ENCODE data around the gene HHIPL1. TPM values are rescaled to one million over a fixed set of nuclear protein-coding genes. Genes with fewer than 3 reads are reported as not detected.

Gene HHIPL1
- total and polyA plus RNA-seq, 2 of the 8 experiments (the other 6 are each of a cell fraction or from before 2014, with no cell fraction given), result 1.5 to 2.6 TPM

DNA sequence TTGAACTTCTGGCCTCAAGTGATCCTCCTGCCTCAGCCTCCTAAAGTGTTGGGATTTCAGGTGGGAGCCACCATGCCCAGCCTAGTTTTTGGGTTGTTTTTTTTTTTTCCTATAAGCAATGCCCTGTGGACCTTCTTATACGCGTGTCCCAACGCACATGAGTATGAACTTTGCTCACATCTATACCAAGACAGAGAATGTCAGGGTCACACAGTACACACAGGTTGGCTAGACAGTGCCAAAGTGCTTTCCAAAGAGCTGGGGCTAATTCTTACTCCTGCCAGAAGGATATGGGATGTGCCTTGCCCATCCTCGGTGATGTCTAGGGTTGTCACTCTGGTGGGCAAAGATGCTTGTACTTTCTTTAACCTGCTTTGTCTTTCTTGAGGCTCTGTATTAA, 33.3 kb upstream of the HHIPL1 start:
- no peaks in the 10 kb centered on the region for H3K9me3 ChIP-seq (ENCODE audit: insufficient read depth in 2 of 2, low read depth in 1 of 2, low read length in 1 of 2)
- WGBS, 2 experiments (ENCODE audit: extremely low coverage in 1 of 2, insufficient coverage in 1 of 2, insufficient read length in 1 of 2, insufficient replicate concordance in 2 of 2, low coverage in 1 of 2, low lambda C conversion rate in 2 of 2, missing lambda C conversion rate in 1 of 2), result 91% methylated on average over 4 of the region's 4 CpGs; no CpG with 5 or more reads in 1 of the 2 experiments
- no peak overlapping the region for H2BK20ac ChIP-seq (ENCODE audit: low read length)
- DNase-seq (ENCODE audit: low read depth in 1 of 2, low spot score in 2 of 2) (no peak), FAIRE-seq (no peak)
- peaks cover 0 to 6% (median 0%) of the 10 kb centered on the region in 4 experiments; a peak in 2 of 7 replicates for H3K4me1 ChIP-seq (replicated peaks in 1 of 4; ENCODE audit: control insufficient read depth in 3 of 4, insufficient read depth in 4 of 4, low read length in 3 of 4)
- H2AFZ ChIP-seq (ENCODE audit: low read length), result no peak overlapping the region
- no peak overlapping the region for H4K91ac ChIP-seq (replicated peaks; ENCODE audit: insufficient read length, low read length)
- H4K5ac ChIP-seq (ENCODE audit: insufficient read length, low read depth, low read length), result no peak overlapping the region
- H3K79me1 ChIP-seq (ENCODE audit: low read depth, low read length), result no peaks in the 10 kb centered on the region
- H3K14ac ChIP-seq (ENCODE audit: insufficient read length), result no peak overlapping the region
- no peak overlapping the region for H3K56ac ChIP-seq (replicated peaks; ENCODE audit: insufficient read length, low read depth, low read length)
- no peak overlapping the region for H3K4me3 ChIP-seq (ENCODE audit: extremely low read depth in 1 of 4, insufficient read depth in 2 of 4, low read depth in 3 of 4, low read length in 4 of 4)
- no peak overlapping the region for H3K4me2 ChIP-seq (ENCODE audit: insufficient read depth in 1 of 2, low read depth in 2 of 2, low read length in 2 of 2)
- no peak overlapping the region for H2BK5ac ChIP-seq (ENCODE audit: low read depth, low read length)
- no peak overlapping the region for H3K9ac ChIP-seq (replicated peaks in 1 of 4; ENCODE audit: extremely low read depth in 1 of 4, low read depth in 3 of 4, low read length in 3 of 4)
- H2AK5ac ChIP-seq (ENCODE audit: low read depth, low read length), result no peak overlapping the region
- H3K23ac ChIP-seq (ENCODE audit: insufficient read length), result no peak overlapping the region
- H4K20me1 ChIP-seq (replicated peaks in 1 of 2; ENCODE audit: control insufficient read depth in 1 of 2, insufficient read depth in 2 of 2, low read length in 2 of 2), result no peaks in the 10 kb centered on the region
- no peak for TF ChIP-seq PHF8 (conservative IDR thresholded peaks at IDR 0.05; ENCODE audit: low read depth, low read length)
- no peak for TF ChIP-seq EGR1 (IDR thresholded peaks at IDR 0.05; ENCODE audit: borderline replicate concordance, low read depth, low read length)
- no peak for TF ChIP-seq NRF1 (IDR thresholded peaks at IDR 0.05; ENCODE audit: low read depth, low read length)
- no peak for TF ChIP-seq SP4 (IDR thresholded peaks at IDR 0.05; ENCODE audit: low read length)
- TF ChIP-seq RAD21 (IDR thresholded peaks at IDR 0.05 in 1 of 2, conservative IDR thresholded peaks at IDR 0.05 in 1 of 2; ENCODE audit: low read depth in 2 of 2, low read length in 2 of 2), result no peak
- TF ChIP-seq BRCA1 (IDR thresholded peaks at IDR 0.05; ENCODE audit: low read depth, low read length), result no peak
- TF ChIP-seq BCL11A (IDR thresholded peaks at IDR 0.05; ENCODE audit: low read depth in 2 of 2, low read length in 2 of 2), result no peak
- no peak for TF ChIP-seq USF2 (IDR thresholded peaks at IDR 0.05; ENCODE audit: low read length)
- TF ChIP-seq SIN3A (conservative IDR thresholded peaks at IDR 0.05 in 1 of 2, IDR thresholded peaks at IDR 0.05 in 1 of 2; ENCODE audit: low read depth in 1 of 2, low read length in 2 of 2), result no peak
- TF ChIP-seq SAP30 (IDR thresholded peaks at IDR 0.05; ENCODE audit: insufficient read depth, insufficient replicate concordance, low read length), result no peak
- TF ChIP-seq SP2 (IDR thresholded peaks at IDR 0.05; ENCODE audit: low read length), result no peak
- no peak overlapping the region for H2BK15ac ChIP-seq (ENCODE audit: low read length)
- ChIA-PET POLR2A (ENCODE audit: partially characterized antibody) (no interaction called here), CTCF (ENCODE audit: partially characterized antibody) (interaction anchor here (0.7 kb wide), 1 partner anchor 128 kb away, joined by 3 read pairs; no protein-coding TSS in a partner anchor)
- H2BK120ac ChIP-seq (replicated peaks; ENCODE audit: low read depth, low read length), result no peak overlapping the region
- H3K79me2 ChIP-seq (ENCODE audit: control insufficient read depth in 1 of 2, insufficient read depth in 2 of 2, low read length in 2 of 2), result no peaks in the 10 kb centered on the region
- no peak overlapping the region for H3K4ac ChIP-seq (replicated peaks; ENCODE audit: insufficient read length, low read depth, low read length)
- peaks cover 2% of the 10 kb centered on the region; the same call in 1 of the 2 replicates for H3K23me2 ChIP-seq (ENCODE audit: low read depth, low read length)
- H2BK12ac ChIP-seq (ENCODE audit: low read depth, low read length), result no peak overlapping the region
- no peak overlapping the region for H4K8ac ChIP-seq (ENCODE audit: extremely low read depth, insufficient read depth, low read length)
- H3K36me3 ChIP-seq (ENCODE audit: control insufficient read depth in 2 of 4, insufficient read depth in 4 of 4, low read length in 3 of 4), result no peaks in the 10 kb centered on the region
- no peak overlapping the region for H3K18ac ChIP-seq (ENCODE audit: extremely low read depth, low read length)
- H3K27ac ChIP-seq (ENCODE audit: low read depth, low read length), result no peak overlapping the region
- H3K27me3 ChIP-seq (replicated peaks in 1 of 4; ENCODE audit: control insufficient read depth in 3 of 4, extremely low read depth in 1 of 4, insufficient read depth in 3 of 4, low read length in 3 of 4), result peaks cover 0 to 1% (median under 1%) of the 10 kb centered on the region in 4 experiments; a peak in 2 of 7 replicates

All from H1 (cell line).